Measurements from ENCODE around the gene CCDC188.

GRCh38 chr22:20160041-20160440 is 9.2 kb upstream of the CCDC188 start:
- TF ChIP-seq POLR2AphosphoS5 (IDR thresholded peaks at IDR 0.05) (no peak), CTCF (IDR thresholded peaks at IDR 0.05) (no peak), POLR2A (IDR thresholded peaks at IDR 0.05) (no peak), EP300 (IDR thresholded peaks at IDR 0.05) (no peak)
